HEK293T (cell line): Measurements from ENCODE around the gene CACNG3.

ENCODE experiments used
- CTCF ChIA-PET: fragments of 350-600 bp; formaldehyde crosslinking; extraction: SDS; loops from one replicate; lab custom pipeline; 2021; ENCODE audit warnings: antibody characterized with exemption, inconsistent platforms; lab: Yijun Ruan, JAX
- POLR2A ChIA-PET: fragments of 350-600 bp; formaldehyde crosslinking; extraction: SDS; loops from one replicate; lab custom pipeline; 2020; ENCODE audit warnings: antibody characterized with exemption, inconsistent platforms; lab: Yijun Ruan, JAX
- DNase-seq: peaks from one replicate; pipeline ENCODE4 v3.0.0; 2012; ENCODE audit warnings: mixed read lengths; ENCODE audit errors: extremely low spot score
- ARNT ChIP-seq: fragments of 450-650 bp; IDR thresholded peaks from 2 replicates; pipeline ENCODE4 v1.6.1; 2017; ENCODE audit warnings: mild to moderate bottlenecking
- BHLHE40 ChIP-seq: fragments of 450-650 bp; IDR thresholded peaks from 2 replicates; pipeline ENCODE4 v1.6.1; 2016; ENCODE audit warnings: mild to moderate bottlenecking, moderate library complexity, borderline replicate concordance
- CTBP1 ChIP-seq: fragments of 450-650 bp; IDR thresholded peaks from 2 replicates; pipeline ENCODE4 v1.6.1; 2016; ENCODE audit warnings: borderline replicate concordance
- ELF4 ChIP-seq: fragments of 450-650 bp; IDR thresholded peaks from 2 replicates; pipeline ENCODE4 v1.6.1; 2017; ENCODE audit warnings: antibody characterized with exemption
- FOXA1 ChIP-seq: fragments of 450-650 bp; IDR thresholded peaks from 2 replicates; pipeline ENCODE4 v1.6.1; 2016; ENCODE audit warnings: mild to moderate bottlenecking
- FOXK2 ChIP-seq: fragments of 450-650 bp; IDR thresholded peaks from 2 replicates; pipeline ENCODE4 v1.6.1; 2016; ENCODE audit warnings: mild to moderate bottlenecking
- FOXM1 ChIP-seq: fragments of 450-650 bp; IDR thresholded peaks from 2 replicates; pipeline ENCODE4 v1.6.1; 2017; ENCODE audit warnings: mild to moderate bottlenecking, borderline replicate concordance
- HDGF ChIP-seq: fragments of 450-650 bp; IDR thresholded peaks from 2 replicates; pipeline ENCODE4 v1.6.1; 2017; ENCODE audit warnings: antibody characterized with exemption, borderline replicate concordance
- L3MBTL2 ChIP-seq: fragments of 450-650 bp; conservative IDR thresholded peaks from 2 replicates; pipeline ENCODE4 v1.6.1; 2016; ENCODE audit warnings: mild to moderate bottlenecking
- LEF1 ChIP-seq: fragments of 450-650 bp; IDR thresholded peaks from 2 replicates; pipeline ENCODE4 v1.6.1; 2017; ENCODE audit warnings: mild to moderate bottlenecking, borderline replicate concordance
- NFRKB ChIP-seq: fragments of 450-650 bp; IDR thresholded peaks from 2 replicates; pipeline ENCODE4 v1.6.1; 2016; ENCODE audit warnings: mild to moderate bottlenecking, moderate library complexity
- PKNOX1 ChIP-seq: fragments of 450-650 bp; IDR thresholded peaks from 2 replicates; pipeline ENCODE4 v1.6.1; 2016
- SP1 ChIP-seq: fragments of 450-650 bp; IDR thresholded peaks from 2 replicates; pipeline ENCODE4 v1.6.1; 2017
- SUZ12 ChIP-seq: fragments of 450-650 bp; IDR thresholded peaks from 2 replicates; pipeline ENCODE4 v1.6.1; 2016; ENCODE audit warnings: mild to moderate bottlenecking
- TARDBP ChIP-seq: fragments of 450-650 bp; IDR thresholded peaks from 2 replicates; pipeline ENCODE4 v1.6.1; 2016
- ZNF384 ChIP-seq: fragments of 450-650 bp; IDR thresholded peaks from 2 replicates; pipeline ENCODE4 v1.6.1; 2016

Gene CACNG3

GRCh38 chr16:24318680-24319079 is 62.5 kb downstream of the CACNG3 start:
- DNase-seq: no peak
- ChIA-PET CTCF (no interaction called here), POLR2A (no interaction called here)
- TF ChIP-seq SUZ12: no peak
- TF ChIP-seq ARNT: no peak
- TF ChIP-seq PKNOX1: no peak
- TF ChIP-seq ELF4: no peak
- TF ChIP-seq FOXA1: no peak
- no peak for TF ChIP-seq NFRKB

GRCh38 chr16:24319126-24319814 is 63.1 kb downstream of the CACNG3 start:
- CTCF ChIA-PET: no interaction called here
- TF ChIP-seq SP1: no peak
- no peak for TF ChIP-seq LEF1
- no peak for TF ChIP-seq CTBP1
- no peak for TF ChIP-seq ARNT
- TF ChIP-seq ZNF384: no peak
- TF ChIP-seq HDGF: no peak
- no peak for TF ChIP-seq FOXA1
- TF ChIP-seq FOXK2: no peak
- no peak for TF ChIP-seq FOXM1
- TF ChIP-seq TARDBP: no peak
- TF ChIP-seq L3MBTL2: no peak
- TF ChIP-seq PKNOX1: no peak
- no peak for TF ChIP-seq BHLHE40
- TF ChIP-seq ELF4: no peak
- TF ChIP-seq SUZ12: no peak
- no peak for TF ChIP-seq NFRKB
- POLR2A ChIA-PET: no interaction called here

GRCh38 chr16:24322106-24322505 is 66.0 kb downstream of the CACNG3 start:
- ChIA-PET CTCF (no interaction called here), POLR2A (no interaction called here)
- no peak for TF ChIP-seq FOXM1
- TF ChIP-seq BHLHE40: no peak
- no peak for TF ChIP-seq FOXA1
- TF ChIP-seq SP1: no peak
- no peak for TF ChIP-seq ZNF384
- no peak for DNase-seq

More at GRCh38 chr16:24319126-24319814, 63.1 kb downstream of the CACNG3 start:
- DNase-seq: no peak

- POLR2A ChIA-PET: no interaction called here
- no peak for DNase-seq
- no peak for TF ChIP-seq ZNF384
- TF ChIP-seq ARNT: no peak
- no peak for TF ChIP-seq LEF1
- TF ChIP-seq SP1: no peak
- TF ChIP-seq NFRKB: no peak
- no peak for TF ChIP-seq SUZ12
- CTCF ChIA-PET: no interaction called here
These were observed 68.3 kb downstream of the CACNG3 start for GRCh38 chr16:24324421-24324820.

GRCh38 chr16:24328835-24329452 is 72.8 kb downstream of the CACNG3 start:
- DNase-seq: no peak
- TF ChIP-seq FOXK2: no peak
- TF ChIP-seq SP1: no peak
- ChIA-PET CTCF (no interaction called here), POLR2A (no interaction called here)

GRCh38 chr16:24332178-24332577 is 76.0 kb downstream of the CACNG3 start:
- no peak for DNase-seq
- ChIA-PET POLR2A (no interaction called here), CTCF (no interaction called here)
- TF ChIP-seq SUZ12 (no peak), LEF1 (no peak), FOXK2 (no peak), L3MBTL2 (no peak), HDGF (no peak), SP1 (no peak), FOXA1 (no peak)

GRCh38 chr16:24332582-24333090 is 76.5 kb downstream of the CACNG3 start:
- TF ChIP-seq CTBP1: no peak
- no peak for TF ChIP-seq TARDBP
- TF ChIP-seq SUZ12: no peak
- no peak for TF ChIP-seq ELF4
- CTCF ChIA-PET: no interaction called here
- POLR2A ChIA-PET: no interaction called here
- no peak for DNase-seq

- ChIA-PET POLR2A (no interaction called here), CTCF (no interaction called here)
- TF ChIP-seq HDGF (no peak), FOXA1 (no peak), BHLHE40 (no peak), ELF4 (no peak), FOXM1 (no peak), PKNOX1 (no peak), NFRKB (no peak), LEF1 (no peak)
- DNase-seq: no peak
These were observed 80.4 kb downstream of the CACNG3 start for GRCh38 chr16:24336491-24336890.
